Neural cell (in vitro differentiated cells): ENCODE results near the gene TRIM66. TPM values are rescaled to one million over a fixed set of nuclear protein-coding genes. Genes with fewer than 3 reads are reported as not detected.

Source experiments
- H2AFZ ChIP-seq: fragments of 200-600, 300-800 bp; sonication (generic), shearing (Covaris generic); 2 replicates; pipeline ENCODE4 v1.6.0; 2014; ENCODE audit warnings: low read depth, mild to moderate bottlenecking, antibody characterized with exemption, low read length, moderate library complexity
- H3F3A ChIP-seq: fragments of 200-600 bp; shearing (Covaris generic); 2 replicates; pipeline ENCODE4 v1.6.1; 2016; ENCODE audit warnings: mild to moderate bottlenecking, moderate library complexity, mixed read lengths, antibody characterized with exemption, low read length; ENCODE audit not compliant: insufficient read depth, poor library complexity, severe bottlenecking
- H3K27ac ChIP-seq: fragments of 200-600, 300-800 bp; sonication (generic), shearing (Covaris generic); 2 replicates; pipeline ENCODE4 v1.5.1; 2014; ENCODE audit warnings: mild to moderate bottlenecking, low read length, moderate library complexity
- H3K27me3 ChIP-seq: fragments of 300-800, 200-600 bp; sonication (generic), shearing (Covaris generic); 2 replicates; pipeline ENCODE4 v1.6.0; 2014; ENCODE audit warnings: mild to moderate bottlenecking, low read depth, low read length, moderate library complexity; ENCODE audit not compliant: insufficient read depth
- H3K36me3 ChIP-seq: fragments of 300-800, 200-600 bp; sonication (generic), shearing (Covaris generic); 2 replicates; pipeline ENCODE4 v1.5.1; 2014; ENCODE audit warnings: mild to moderate bottlenecking, antibody characterized with exemption, low read length, moderate library complexity; ENCODE audit not compliant: insufficient read depth
- H3K4me2 ChIP-seq: fragments of 300-800, 200-600 bp; sonication (generic), shearing (Covaris generic); 2 replicates; pipeline ENCODE4 v1.6.0; 2014; ENCODE audit warnings: mild to moderate bottlenecking, low read length
- H3K4me3 ChIP-seq: fragments of 300-800, 200-600 bp; sonication (generic), shearing (Covaris generic); 2 replicates; pipeline ENCODE4 v1.5.1; 2014; ENCODE audit warnings: mild to moderate bottlenecking, low read length, moderate library complexity
- H3K79me2 ChIP-seq: fragments of 200-600 bp; shearing (Covaris generic); replicated peaks from 2 replicates; pipeline ENCODE4 v1.6.0; 2014; ENCODE audit warnings: mild to moderate bottlenecking, low read length, moderate library complexity; ENCODE audit not compliant: insufficient read depth
- H3K9ac ChIP-seq: fragments of 300-800, 200-600 bp; sonication (generic), shearing (Covaris generic); 2 replicates; pipeline ENCODE4 v1.6.1; 2016; ENCODE audit warnings: mild to moderate bottlenecking, low read length, mixed read lengths
- H3K9me2 ChIP-seq: fragments of 200-600 bp; shearing (Covaris generic); 2 replicates; pipeline ENCODE4 v1.6.1; 2016; ENCODE audit warnings: mild to moderate bottlenecking, low read length, mixed read lengths; ENCODE audit not compliant: insufficient read depth
- H3K9me3 ChIP-seq: fragments of 200-600, 300-800 bp; sonication (generic), shearing (Covaris generic); 2 replicates; pipeline ENCODE4 v1.6.1; 2016; ENCODE audit warnings: mild to moderate bottlenecking, mixed run types, low read length, moderate library complexity, mixed read lengths
- H4K20me1 ChIP-seq: fragments of 200-600 bp; shearing (Covaris generic); 2 replicates; pipeline ENCODE4 v1.6.1; 2016; ENCODE audit warnings: mild to moderate bottlenecking, mixed run types; ENCODE audit not compliant: insufficient read depth
- EP300 ChIP-seq: fragments of 450-650 bp; conservative IDR thresholded peaks from 2 replicates; pipeline ENCODE4 v1.6.1; 2014; ENCODE audit warnings: antibody characterized with exemption, mild to moderate bottlenecking, moderate library complexity; ENCODE audit not compliant: poor library complexity, severe bottlenecking
- EZH2 ChIP-seq: fragments of 200-600, 300-800 bp; shearing (Covaris generic), sonication (generic); IDR thresholded peaks from 2 replicates; pipeline ENCODE4 v1.6.1; 2014; ENCODE audit warnings: antibody characterized with exemption, low read length, borderline replicate concordance, mild to moderate bottlenecking; ENCODE audit not compliant: insufficient read depth, poor library complexity, severe bottlenecking
- MXI1 ChIP-seq: fragments of 450-650 bp; conservative IDR thresholded peaks from 2 replicates; pipeline ENCODE4 v1.6.1; 2014; ENCODE audit warnings: antibody characterized with exemption, mild to moderate bottlenecking; ENCODE audit not compliant: poor library complexity, severe bottlenecking
- POLR2AphosphoS5 ChIP-seq: IDR thresholded peaks from 2 replicates; pipeline ENCODE4 v1.6.1; 2012
- RAD21 ChIP-seq: fragments of 450-650 bp; conservative IDR thresholded peaks from 2 replicates; pipeline ENCODE4 v1.6.1; 2014; ENCODE audit warnings: antibody characterized with exemption, mild to moderate bottlenecking, moderate library complexity
- SMC3 ChIP-seq: fragments of 450-650 bp; conservative IDR thresholded peaks from 2 replicates; pipeline ENCODE4 v1.6.1; 2014; ENCODE audit warnings: antibody characterized with exemption, mild to moderate bottlenecking, moderate library complexity; ENCODE audit not compliant: poor library complexity
- TAF1 ChIP-seq: IDR thresholded peaks from 2 replicates; pipeline ENCODE4 v1.6.1; 2012; ENCODE audit warnings: low read depth
- polyA plus RNA-seq: library from polyadenylated mRNA; depleted of rRNA; stranded (reverse); fragments of >200 nt; gene quantifications from 2 replicates; pipeline ENCODE4 v1.2.3, GENCODE V29; 2014
- TF ChIP-seq, protein P1 (sequence below): fragments of 450-650 bp; IDR thresholded peaks from 2 replicates; pipeline ENCODE4 v1.5.1; 2014; ENCODE audit warnings: antibody characterized with exemption, mild to moderate bottlenecking, moderate library complexity; ENCODE audit not compliant: poor library complexity, severe bottlenecking
- TF ChIP-seq, protein P2 (sequence below): IDR thresholded peaks from 2 replicates; pipeline ENCODE4 v1.6.1; 2012; ENCODE audit warnings: borderline replicate concordance

The TRIM66 gene
- polyA plus RNA-seq, 1 donor from 2014 or later: 0.82 TPM

DNA sequence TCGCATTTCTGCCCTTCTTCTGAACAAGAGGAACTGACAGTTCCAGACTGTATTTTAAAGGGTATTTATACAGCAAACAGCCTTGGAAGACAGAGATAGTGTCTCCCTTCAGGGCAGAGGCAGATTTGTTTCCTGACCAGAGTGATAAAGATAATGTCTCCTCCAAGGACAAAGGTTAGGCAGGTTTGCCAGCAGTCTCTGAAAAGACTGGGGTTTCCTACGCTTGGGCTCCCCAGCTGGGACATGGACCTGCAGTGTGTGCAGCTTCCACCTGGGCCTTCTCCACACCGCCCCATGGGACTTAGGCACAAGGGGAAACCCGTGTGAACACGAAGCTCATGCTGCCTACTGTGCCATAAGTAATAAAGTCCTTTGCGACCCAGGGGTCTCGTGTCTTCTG is 42.2 kb upstream of the TRIM66 start:
- H3K4me3 ChIP-seq: no peak overlapping the region
- no peaks in the 10 kb centered on the region for H3K9me2 ChIP-seq
- H3F3A ChIP-seq: no peaks in the 10 kb centered on the region
- no peak overlapping the region for H3K27ac ChIP-seq
- no peaks in the 10 kb centered on the region for H3K9me3 ChIP-seq
- no peaks in the 10 kb centered on the region for H3K79me2 ChIP-seq
- TF ChIP-seq EZH2 (no peak), EP300 (no peak), POLR2AphosphoS5 (no peak), SMC3 (no peak), RAD21 (no peak), MXI1 (no peak), TAF1 (no peak)
- TF ChIP-seq, protein P1, sequence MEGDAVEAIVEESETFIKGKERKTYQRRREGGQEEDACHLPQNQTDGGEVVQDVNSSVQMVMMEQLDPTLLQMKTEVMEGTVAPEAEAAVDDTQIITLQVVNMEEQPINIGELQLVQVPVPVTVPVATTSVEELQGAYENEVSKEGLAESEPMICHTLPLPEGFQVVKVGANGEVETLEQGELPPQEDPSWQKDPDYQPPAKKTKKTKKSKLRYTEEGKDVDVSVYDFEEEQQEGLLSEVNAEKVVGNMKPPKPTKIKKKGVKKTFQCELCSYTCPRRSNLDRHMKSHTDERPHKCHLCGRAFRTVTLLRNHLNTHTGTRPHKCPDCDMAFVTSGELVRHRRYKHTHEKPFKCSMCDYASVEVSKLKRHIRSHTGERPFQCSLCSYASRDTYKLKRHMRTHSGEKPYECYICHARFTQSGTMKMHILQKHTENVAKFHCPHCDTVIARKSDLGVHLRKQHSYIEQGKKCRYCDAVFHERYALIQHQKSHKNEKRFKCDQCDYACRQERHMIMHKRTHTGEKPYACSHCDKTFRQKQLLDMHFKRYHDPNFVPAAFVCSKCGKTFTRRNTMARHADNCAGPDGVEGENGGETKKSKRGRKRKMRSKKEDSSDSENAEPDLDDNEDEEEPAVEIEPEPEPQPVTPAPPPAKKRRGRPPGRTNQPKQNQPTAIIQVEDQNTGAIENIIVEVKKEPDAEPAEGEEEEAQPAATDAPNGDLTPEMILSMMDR: no peak
- TF ChIP-seq, protein P2, sequence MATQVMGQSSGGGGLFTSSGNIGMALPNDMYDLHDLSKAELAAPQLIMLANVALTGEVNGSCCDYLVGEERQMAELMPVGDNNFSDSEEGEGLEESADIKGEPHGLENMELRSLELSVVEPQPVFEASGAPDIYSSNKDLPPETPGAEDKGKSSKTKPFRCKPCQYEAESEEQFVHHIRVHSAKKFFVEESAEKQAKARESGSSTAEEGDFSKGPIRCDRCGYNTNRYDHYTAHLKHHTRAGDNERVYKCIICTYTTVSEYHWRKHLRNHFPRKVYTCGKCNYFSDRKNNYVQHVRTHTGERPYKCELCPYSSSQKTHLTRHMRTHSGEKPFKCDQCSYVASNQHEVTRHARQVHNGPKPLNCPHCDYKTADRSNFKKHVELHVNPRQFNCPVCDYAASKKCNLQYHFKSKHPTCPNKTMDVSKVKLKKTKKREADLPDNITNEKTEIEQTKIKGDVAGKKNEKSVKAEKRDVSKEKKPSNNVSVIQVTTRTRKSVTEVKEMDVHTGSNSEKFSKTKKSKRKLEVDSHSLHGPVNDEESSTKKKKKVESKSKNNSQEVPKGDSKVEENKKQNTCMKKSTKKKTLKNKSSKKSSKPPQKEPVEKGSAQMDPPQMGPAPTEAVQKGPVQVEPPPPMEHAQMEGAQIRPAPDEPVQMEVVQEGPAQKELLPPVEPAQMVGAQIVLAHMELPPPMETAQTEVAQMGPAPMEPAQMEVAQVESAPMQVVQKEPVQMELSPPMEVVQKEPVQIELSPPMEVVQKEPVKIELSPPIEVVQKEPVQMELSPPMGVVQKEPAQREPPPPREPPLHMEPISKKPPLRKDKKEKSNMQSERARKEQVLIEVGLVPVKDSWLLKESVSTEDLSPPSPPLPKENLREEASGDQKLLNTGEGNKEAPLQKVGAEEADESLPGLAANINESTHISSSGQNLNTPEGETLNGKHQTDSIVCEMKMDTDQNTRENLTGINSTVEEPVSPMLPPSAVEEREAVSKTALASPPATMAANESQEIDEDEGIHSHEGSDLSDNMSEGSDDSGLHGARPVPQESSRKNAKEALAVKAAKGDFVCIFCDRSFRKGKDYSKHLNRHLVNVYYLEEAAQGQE: no peak
- no peak overlapping the region for H2AFZ ChIP-seq
- H4K20me1 ChIP-seq: no peaks in the 10 kb centered on the region
- H3K4me2 ChIP-seq: no peak overlapping the region
- H3K9ac ChIP-seq: no peak overlapping the region
- H3K27me3 ChIP-seq: no peaks in the 10 kb centered on the region
- no peaks in the 10 kb centered on the region for H3K36me3 ChIP-seq

DNA sequence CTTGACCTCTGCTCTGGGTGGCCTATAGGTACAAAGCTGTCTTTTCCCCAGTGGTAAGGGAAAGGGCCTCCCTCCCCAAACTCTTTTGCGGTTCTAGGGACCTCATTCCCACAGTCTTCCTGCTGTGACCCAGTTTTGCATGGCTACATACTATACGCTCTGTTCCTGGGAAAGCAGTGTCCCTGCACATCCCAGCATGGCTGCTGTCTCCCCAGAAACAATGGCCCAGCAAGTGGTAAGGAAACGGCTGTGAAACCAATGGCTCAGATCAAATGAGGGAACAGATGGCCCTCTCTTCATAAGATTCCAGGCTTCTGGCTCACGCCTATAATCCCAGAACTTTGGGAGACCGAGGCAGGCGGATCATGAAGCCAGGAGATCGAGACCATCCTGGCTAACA is 41.2 kb upstream of the TRIM66 start:
- Histone ChIP-seq H3K36me3 (no peaks in the 10 kb centered on the region), H3K4me2 (no peak overlapping the region), H4K20me1 (no peaks in the 10 kb centered on the region), H3K9ac (no peak overlapping the region), H3K9me2 (no peaks in the 10 kb centered on the region), H3F3A (no peaks in the 10 kb centered on the region), H3K4me3 (no peak overlapping the region), H2AFZ (no peak overlapping the region), H3K27me3 (no peaks in the 10 kb centered on the region), H3K9me3 (no peaks in the 10 kb centered on the region), H3K79me2 (no peaks in the 10 kb centered on the region), H3K27ac (no peak overlapping the region)
- TF ChIP-seq EP300 (no peak), RAD21 (no peak), POLR2AphosphoS5 (no peak), EZH2 (no peak), TAF1 (no peak), MXI1 (no peak), SMC3 (no peak)
- TF ChIP-seq, protein P1: no peak
- TF ChIP-seq, protein P2: no peak
